ENCODE measurements around the gene TMEM219.
A peak's percentile ranks its signal among the peaks of the same experiment; 100 is the strongest.

TMEM219 gene

DNA sequence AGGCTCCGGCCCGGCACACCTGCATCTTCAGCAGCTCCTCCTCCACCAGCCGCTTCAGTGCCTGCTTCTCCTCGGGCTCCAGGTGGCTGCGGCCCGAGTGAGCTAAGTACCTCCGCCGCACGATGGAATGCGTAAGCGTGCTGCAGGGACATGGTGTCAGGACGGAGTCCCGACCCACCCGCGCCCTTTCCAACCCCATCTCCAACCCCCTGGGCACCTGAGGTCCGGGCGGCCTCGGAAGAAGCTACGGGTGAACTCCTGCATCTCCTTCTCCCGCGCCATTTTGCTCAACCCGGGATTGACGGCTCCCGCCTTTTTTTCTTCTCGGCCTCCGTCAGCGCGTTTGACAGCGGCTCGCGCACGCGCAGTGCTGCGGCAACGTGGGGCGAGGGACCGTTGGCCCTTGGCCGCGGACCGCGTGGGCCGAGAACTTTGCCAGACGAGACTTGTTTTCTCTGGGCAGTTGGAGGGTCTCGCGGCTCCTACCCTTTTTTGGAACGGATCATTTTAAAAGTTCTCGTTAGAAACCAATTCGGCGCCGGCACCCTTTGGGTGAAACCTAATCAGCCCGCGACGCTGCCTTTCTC is 33.5 kb downstream of the TMEM219 start, which contains the start of gene HIRIP3:
Gene HIRIP3 (minus strand): TSS at position 294 of the 587 bp plus-strand sequence. CDS start 12 bp downstream, at position 282.
- DNase-seq (ENCODE audit: low spot score), result peak; percentile 94

GRCh38 chr16:29995911-29996765 is 34.3 kb downstream of the TMEM219 start, which contains the start of gene INO80E:
TSS of gene INO80E (plus strand) at chr16:29996241. CDS start at chr16:29996311, 70 bp downstream.
- DNase-seq (ENCODE audit: low spot score), result peak; percentile 98

GRCh38 chr16:29996766-29997250 is 34.9 kb downstream of the TMEM219 start:
- no peak for DNase-seq (ENCODE audit: low spot score)

- DNase-seq (ENCODE audit: low spot score), result no peak
Observed at GRCh38 chr16:29999605-30000004, 37.7 kb downstream of the TMEM219 start.

- no peak for DNase-seq (ENCODE audit: low spot score)
Observed at GRCh38 chr16:30000735-30001631, 39.1 kb downstream of the TMEM219 start.

GRCh38 chr16:30002614-30003346 is 40.9 kb downstream of the TMEM219 start:
- DNase-seq (ENCODE audit: low spot score), result no peak

DNA sequence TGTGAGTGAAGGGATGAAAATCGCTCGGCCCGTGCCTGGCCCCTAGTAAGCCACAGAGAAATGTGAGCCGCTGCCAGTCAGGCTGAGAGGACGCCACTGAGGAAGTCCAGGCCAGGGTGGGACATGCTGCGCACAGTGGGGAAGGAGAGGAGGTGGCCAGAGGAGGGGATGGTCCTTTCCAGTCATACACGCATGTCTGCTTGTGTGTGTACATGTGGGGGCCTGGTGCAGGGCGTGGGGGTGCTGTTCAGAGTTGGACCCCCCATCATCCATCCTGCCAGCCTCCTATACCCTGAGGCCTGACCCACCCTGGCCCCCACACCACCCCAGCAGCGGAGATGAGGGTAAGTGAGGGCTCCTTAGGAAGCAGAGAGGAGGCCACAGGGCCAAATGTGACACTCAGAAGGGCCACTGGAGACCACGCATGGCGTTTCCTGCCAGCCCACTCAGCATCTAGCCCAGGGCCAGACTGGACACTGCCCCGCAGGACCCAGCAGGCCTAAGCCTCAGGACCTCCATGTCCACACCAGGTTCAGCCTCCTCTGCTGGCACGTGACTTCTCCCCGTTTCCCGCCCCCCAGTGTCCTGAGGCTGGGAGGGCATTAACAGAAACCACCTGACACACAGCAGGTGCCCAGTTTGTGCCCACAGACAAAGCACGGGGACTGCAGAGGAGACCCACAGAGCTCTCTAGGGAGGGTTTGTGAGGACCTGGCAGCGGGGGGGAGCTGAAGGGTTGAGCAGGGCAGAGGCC is 42.0 kb downstream of the TMEM219 start:
- no peak for DNase-seq (ENCODE audit: low spot score)

GRCh38 chr16:30004424-30004776 is 42.5 kb downstream of the TMEM219 start:
- DNase-seq (ENCODE audit: low spot score), result no peak

- DNase-seq (ENCODE audit: low spot score), result no peak
Observed at GRCh38 chr16:30004811-30005242, 42.9 kb downstream of the TMEM219 start.

DNA sequence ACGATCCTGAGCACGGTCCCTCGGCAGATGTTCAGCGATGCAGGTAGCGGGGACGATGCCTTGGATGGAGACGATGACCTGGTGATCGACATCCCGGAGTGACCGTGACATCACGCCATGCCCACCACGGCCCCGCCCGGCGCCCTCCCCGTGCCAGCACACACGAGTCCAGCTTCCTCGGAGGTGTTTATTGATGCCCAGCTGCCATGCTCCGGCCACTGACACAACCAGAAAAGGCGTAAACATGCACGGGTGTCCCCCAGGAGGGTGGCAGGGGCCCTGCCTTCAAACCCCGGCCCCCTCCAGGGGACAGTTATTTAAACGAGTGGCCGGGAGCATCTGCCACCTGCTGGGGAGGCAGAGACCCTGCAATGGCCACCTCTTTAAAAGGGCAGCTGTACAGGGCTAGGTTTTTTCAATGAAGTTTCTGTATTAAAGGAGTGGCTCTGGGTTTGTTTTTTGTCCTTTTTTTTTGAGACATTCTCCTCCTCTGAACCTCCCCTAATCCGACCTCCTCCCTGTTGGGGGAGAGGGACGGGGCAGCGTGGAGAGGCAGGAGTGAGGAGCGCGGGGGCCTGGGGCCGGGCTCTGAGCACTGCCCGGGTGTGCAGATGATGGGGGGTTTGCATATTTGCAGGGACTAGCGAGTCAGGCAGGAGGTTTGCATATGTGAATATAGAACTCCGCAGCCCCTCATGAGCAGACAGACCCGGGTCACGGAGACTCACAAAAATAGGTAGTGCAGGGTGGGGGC is 43.6 kb downstream of the TMEM219 start:
- DNase-seq (ENCODE audit: low spot score), result peak; percentile 83

- no peak for DNase-seq (ENCODE audit: low spot score)
Observed at GRCh38 chr16:30006095-30006473, 44.2 kb downstream of the TMEM219 start.

- no peak for DNase-seq (ENCODE audit: low spot score)
Observed at GRCh38 chr16:30006659-30007377, 44.9 kb downstream of the TMEM219 start.

DNA sequence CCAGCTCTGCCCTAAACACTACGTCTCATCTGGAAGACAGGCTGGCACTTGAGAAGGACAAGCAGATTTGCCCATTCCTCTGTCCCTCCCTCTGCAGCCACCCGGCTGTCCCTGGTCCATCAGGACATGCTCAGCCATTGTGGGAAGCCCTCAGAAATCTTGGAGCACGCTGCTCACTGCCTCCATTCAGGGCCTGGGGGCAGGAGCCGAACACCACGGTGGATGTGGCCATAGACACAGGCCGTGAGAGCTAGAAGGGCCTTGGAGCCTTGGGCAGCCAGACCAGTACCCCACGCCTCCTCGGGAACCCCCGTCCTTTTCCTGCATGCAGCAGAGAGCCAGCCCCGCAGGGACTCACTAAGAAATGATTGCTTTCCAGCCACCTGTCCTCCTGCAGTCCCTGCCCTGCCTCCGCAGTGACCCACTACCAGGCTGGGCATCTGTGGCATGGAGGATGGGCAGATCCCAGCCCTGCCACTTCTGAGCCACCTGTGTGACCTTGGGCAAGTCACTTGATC is 45.6 kb downstream of the TMEM219 start:
- DNase-seq (ENCODE audit: low spot score), result no peak

DNA sequence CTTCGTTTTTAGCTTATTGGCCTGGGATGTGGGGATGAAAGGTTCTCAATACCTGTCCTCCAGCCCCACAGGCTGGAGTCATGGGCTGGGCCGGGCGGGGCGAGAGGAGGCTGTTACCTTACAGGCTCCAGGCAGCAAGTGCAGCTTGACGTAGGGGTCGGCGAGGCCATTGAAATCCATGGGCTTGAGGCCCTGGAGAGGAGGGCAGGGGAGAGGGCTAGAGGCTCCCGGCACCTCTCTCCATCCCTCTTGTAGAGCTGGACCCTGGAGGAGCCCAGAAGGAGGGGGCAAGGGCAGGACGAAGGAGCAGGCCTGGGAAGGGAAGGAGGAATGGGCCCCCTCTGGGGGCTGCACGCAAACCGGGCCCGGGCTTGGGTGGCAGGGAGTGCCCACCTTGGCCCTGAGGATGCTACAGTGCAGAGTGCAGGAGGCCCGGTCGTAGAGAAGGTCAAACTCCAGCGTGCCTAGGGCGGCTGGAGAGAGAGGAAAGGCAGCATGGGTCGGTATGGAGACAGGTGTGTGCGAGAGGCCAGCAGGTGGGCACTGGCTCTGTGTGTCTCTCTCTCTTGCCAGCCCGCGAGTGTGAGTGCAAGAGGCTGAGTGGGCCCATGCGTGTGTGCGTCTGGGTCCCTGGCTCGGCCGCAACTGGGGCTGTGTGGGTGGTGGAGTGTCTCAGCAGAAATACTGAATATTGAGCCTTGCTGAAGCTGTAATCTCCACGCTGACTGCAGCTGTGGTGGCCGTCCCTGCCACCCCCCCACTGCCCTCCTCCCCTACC is 47.4 kb downstream of the TMEM219 start:
- no peak for DNase-seq (ENCODE audit: low spot score)

- no peak for DNase-seq (ENCODE audit: low spot score)
Observed at GRCh38 chr16:30009990-30010843, 48.3 kb downstream of the TMEM219 start.

DNA sequence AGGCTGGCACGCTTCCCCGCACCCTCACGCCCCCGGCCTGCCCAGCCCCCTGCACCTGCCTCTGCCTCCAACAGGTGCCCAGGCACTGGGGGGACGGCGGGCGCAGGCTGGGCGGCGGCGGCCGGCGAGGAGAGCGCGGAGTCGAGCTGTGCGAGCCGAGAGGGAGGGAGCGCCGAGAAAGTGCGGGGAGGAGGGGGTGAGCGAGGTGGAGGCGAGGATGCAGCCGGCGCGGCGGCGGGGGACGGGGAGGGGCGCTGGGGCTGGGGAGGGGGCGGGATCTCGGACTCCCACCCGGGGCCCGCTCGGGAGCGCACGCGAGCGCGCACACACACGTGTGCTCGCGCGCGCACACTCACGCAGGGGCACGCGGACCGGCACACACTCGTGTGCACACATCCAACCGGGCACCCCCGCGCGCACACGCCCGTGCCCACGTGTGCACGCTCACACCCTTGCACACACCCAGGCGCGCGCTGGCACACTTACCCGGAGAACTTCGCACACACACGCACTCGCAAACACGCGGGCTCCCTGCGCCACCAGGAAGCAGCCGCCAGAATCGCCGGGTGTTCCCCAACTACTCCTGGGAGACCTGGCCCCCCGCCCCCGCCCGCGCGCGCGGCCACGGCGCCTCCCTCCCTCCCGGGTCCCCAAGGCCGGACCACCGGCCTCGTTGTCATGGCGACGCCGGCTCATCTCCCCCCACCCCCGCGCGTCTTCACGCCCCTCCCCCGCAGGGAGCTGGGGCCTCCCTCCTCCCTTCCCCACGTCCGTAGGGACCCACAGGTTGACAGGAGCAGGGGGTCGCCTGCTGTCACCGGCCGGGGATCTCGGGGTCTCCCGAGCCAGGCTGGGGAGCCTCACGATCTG is 49.2 kb downstream of the TMEM219 start, which contains the start of gene DOC2A:
Gene DOC2A (minus strand): TSS at position 184 of the 870 bp plus-strand sequence. CDS start 805 bp downstream, outside the sequence.
- DNase-seq (ENCODE audit: low spot score), result peak; percentile 45

Data from GM03348 (cell line).